HG02973 (cell line): ENCODE results near the gene TMEM144.
"Not testable (repeated sequence)": the region's sequence is repeated elsewhere in the genome, so short reads cannot be mapped to it uniquely, and the experiment has no call there.

Experiments used
- ATAC-seq: cut with Tn5 transposase; IDR thresholded peaks from one replicate; pipeline ENCODE4 v1.9.1; 2021; ENCODE audit warnings: moderate library complexity; ENCODE audit not compliant: unreplicated experiment

Gene TMEM144

GRCh38 chr4:158234671-158235070 is 24.4 kb downstream of the TMEM144 start:
- no peak for ATAC-seq

- no peak for ATAC-seq
Observed at GRCh38 chr4:158236304-158237030, 26.2 kb downstream of the TMEM144 start.

- no peak for ATAC-seq
Observed at GRCh38 chr4:158238575-158238974, 28.3 kb downstream of the TMEM144 start.

GRCh38 chr4:158239196-158239595 is 28.9 kb downstream of the TMEM144 start:
- no peak for ATAC-seq

GRCh38 chr4:158243071-158243470 is 32.8 kb downstream of the TMEM144 start:
- no peak for ATAC-seq

- no peak for ATAC-seq
Observed at GRCh38 chr4:158250321-158250720, 40.0 kb downstream of the TMEM144 start.

GRCh38 chr4:158253350-158253980 is 43.2 kb downstream of the TMEM144 start:
- ATAC-seq, result peak; percentile 79

- ATAC-seq, result no peak
Observed at GRCh38 chr4:158254292-158254691, 44.0 kb downstream of the TMEM144 start.

- ATAC-seq, result peak; percentile 78
Observed at GRCh38 chr4:158255727-158256324, 45.5 kb downstream of the TMEM144 start.

- ATAC-seq, result no peak
Observed at GRCh38 chr4:158259955-158260575, 49.8 kb downstream of the TMEM144 start.

- ATAC-seq, result no peak
Observed at GRCh38 chr4:158261480-158261879, 51.2 kb downstream of the TMEM144 start.

- ATAC-seq, result no peak
Observed at GRCh38 chr4:158268553-158268952, 58.3 kb downstream of the TMEM144 start.

- no peak for ATAC-seq
Observed at GRCh38 chr4:158274636-158275035, 64.3 kb downstream of the TMEM144 start.

- ATAC-seq, result no peak
Observed at GRCh38 chr4:158277558-158277957, 67.3 kb downstream of the TMEM144 start.

- ATAC-seq, result not testable (repeated sequence)
Observed at GRCh38 chr4:158279052-158279451, 68.8 kb downstream of the TMEM144 start.

GRCh38 chr4:158280856-158281255 is 70.6 kb downstream of the TMEM144 start:
- ATAC-seq, result no peak

GRCh38 chr4:158282252-158282651 is 72.0 kb downstream of the TMEM144 start:
- ATAC-seq, result no peak

GRCh38 chr4:158285429-158286216 is 75.3 kb downstream of the TMEM144 start:
- no peak for ATAC-seq

GRCh38 chr4:158290912-158291311 is 80.6 kb downstream of the TMEM144 start:
- no peak for ATAC-seq

- no peak for ATAC-seq
Observed at GRCh38 chr4:158291334-158292055, 81.2 kb downstream of the TMEM144 start.
